NT2/D1 (cell line): ENCODE data around the gene HOXA3.

Experiments used
- DNase-seq: peaks from one replicate; pipeline ENCODE4 v3.0.0-alpha.2; 2011; ENCODE audit warnings: low read depth, low spot score
- H3K27me3 ChIP-seq: 2 replicates; pipeline ENCODE4 v1.6.0; 2011; ENCODE audit warnings: mild to moderate bottlenecking; ENCODE audit not compliant: insufficient read length, insufficient read depth
- H3K36me3 ChIP-seq: 2 replicates; pipeline ENCODE4 v1.6.1; 2011; ENCODE audit warnings: mild to moderate bottlenecking, low read length, mixed read lengths; ENCODE audit not compliant: insufficient read depth, insufficient read length
- H3K4me1 ChIP-seq: 2 replicates; pipeline ENCODE4 v1.5.1; 2011; ENCODE audit not compliant: insufficient read depth, insufficient read length
- H3K4me3 ChIP-seq: 2 replicates; pipeline ENCODE4 v1.5.1; 2011; ENCODE audit warnings: low read depth; ENCODE audit not compliant: insufficient read length
- H3K9ac ChIP-seq: 2 replicates; pipeline ENCODE4 v1.6.0; 2011; ENCODE audit warnings: low read depth; ENCODE audit not compliant: insufficient read length
- H3K9me3 ChIP-seq: 2 replicates; pipeline ENCODE4 v1.5.1; 2011; ENCODE audit warnings: mild to moderate bottlenecking, low read length; ENCODE audit not compliant: insufficient read depth
- SUZ12 ChIP-seq: IDR thresholded peaks from 2 replicates; pipeline ENCODE4 v1.6.1; 2011; ENCODE audit not compliant: insufficient read length, insufficient read depth; ENCODE audit errors: extremely low read depth
- YY1 ChIP-seq: IDR thresholded peaks from 2 replicates; pipeline ENCODE4 v1.6.1; 2011; ENCODE audit not compliant: insufficient read length, insufficient read depth
- ZNF274 ChIP-seq: IDR thresholded peaks from 2 replicates; pipeline ENCODE4 v1.6.1; 2011; ENCODE audit warnings: mild to moderate bottlenecking, low read depth, low read length

HOXA3 gene

DNA sequence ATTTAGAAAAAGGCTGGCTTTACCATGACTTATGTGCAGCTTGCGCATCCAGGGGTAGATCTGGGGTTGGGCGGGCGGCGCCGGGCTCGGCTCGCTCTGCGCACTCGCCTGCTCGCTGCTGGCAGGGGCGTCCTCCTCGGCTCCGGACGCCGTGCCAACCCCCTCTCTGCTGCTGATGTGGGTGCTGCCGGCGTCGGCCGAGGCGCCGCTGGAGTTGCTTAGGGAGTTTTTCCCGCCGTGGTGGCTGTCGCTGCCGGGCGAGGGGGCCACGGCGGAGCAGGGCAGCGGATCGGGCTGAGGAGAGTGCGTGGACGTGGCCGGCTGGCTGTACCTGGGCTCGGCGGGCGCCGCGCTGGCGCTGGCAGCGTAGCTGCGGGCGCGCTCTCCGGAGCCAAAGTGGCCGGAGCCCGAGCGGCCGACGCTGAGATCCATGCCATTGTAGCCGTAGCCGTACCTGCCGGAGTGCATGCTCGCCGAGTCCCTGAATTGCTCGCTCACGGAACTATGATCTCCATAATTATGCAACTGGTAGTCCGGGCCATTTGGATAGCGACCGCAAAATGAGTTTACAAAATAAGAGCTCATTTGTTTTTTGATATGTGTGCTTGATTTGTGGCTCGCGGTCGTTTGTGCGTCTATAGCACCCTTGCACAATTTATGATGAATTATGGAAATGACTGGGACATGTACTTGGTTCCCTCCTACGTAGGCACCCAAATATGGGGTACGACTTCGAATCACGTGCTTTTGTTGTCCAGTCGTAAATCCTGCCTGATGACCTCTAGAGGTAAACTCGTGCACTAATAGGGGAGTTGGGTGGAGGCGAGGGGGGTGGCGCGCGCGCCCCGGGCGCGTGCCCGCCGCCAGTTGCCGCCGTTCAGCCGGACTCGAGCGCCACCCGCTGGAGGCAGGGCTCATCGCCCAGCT, 9.1 kb downstream of the HOXA3 start, which contains the start of gene HOXA5:
Gene HOXA5, minus strand, starts transcription at position 659 of the 927 bp plus-strand sequence. Its CDS starts 74 bp downstream, at position 585.
- Histone ChIP-seq H3K27me3 (peaks cover 99% of the 10 kb centered on the region), H3K4me3 (peak within 1 kb of the TSS; percentile 48), H3K9me3 (no peaks in the 10 kb centered on the region; the same call in 1 of the 2 replicates), H3K36me3 (no peaks in the 10 kb centered on the region), H3K4me1 (no peaks in the 10 kb centered on the region), H3K9ac (peak within 1 kb of the TSS; percentile 76)
- peak; percentile 86 for DNase-seq
- TF ChIP-seq ZNF274, result no peak
- peak; percentile 77 for TF ChIP-seq SUZ12

DNA sequence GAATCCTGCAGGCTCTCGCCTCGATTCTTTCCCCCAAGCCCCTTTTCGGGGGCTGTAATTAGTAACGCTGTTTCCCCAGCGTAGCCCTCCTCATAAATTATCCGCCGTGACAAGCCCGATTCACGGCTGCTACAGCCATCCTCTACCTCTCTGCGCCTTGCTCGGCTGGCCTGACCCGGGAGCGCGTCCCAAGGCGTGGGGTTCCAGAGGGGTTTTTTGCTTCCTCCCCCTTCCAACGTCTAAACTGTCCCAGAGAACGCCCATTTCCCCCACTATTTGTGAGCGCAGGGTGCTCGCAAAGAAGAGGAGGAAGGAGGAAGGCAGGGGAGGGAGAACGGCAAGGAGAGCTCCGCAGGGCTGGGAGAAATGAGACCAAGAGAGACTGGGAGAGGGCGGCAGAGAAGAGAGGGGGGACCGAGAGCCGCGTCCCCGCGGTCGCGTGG, 9.8 kb downstream of the HOXA3 start:
- no peak for DNase-seq

DNA sequence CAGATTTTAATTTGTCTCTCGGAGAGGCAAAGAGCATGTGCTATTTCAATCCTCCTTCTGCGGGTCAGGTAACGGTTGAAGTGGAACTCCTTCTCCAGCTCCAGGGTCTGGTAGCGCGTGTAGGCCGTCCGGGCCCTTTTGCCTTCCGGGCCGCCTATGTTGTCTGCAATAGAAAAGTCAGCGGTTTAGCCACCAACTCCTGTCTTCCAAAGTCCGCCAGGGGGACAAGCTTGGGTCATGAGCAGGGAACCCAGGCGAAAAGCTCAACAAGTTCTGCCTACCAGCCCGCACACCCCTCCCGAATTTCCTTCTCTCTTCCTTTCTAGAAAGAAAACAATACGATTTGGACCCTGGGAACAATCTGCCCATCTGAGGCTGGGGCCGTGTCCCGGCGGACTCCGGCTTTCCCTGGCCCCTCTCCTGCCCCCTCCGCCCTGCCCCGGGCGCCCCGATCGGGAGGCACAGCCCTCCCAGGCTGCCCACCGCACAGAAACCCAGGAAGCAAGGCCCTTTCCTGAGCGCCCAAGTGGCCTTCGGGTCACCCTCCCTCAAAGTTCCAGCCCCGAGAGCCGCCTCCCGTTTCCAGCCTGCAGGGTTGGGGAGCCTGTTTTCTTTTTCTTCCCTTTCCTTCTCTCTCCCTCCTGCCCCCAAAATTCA, 10.3 kb downstream of the HOXA3 start:
- peak; percentile 48 for DNase-seq
- peak overlapping the region; percentile 76 for H3K9ac ChIP-seq
- no peak for TF ChIP-seq YY1
- TF ChIP-seq SUZ12, result peak; percentile 88
- no peaks in the 10 kb centered on the region for H3K4me1 ChIP-seq
- peaks cover 99% of the 10 kb centered on the region for H3K27me3 ChIP-seq
- H3K9me3 ChIP-seq, result no peaks in the 10 kb centered on the region
- peak overlapping the region; percentile 48 for H3K4me3 ChIP-seq
- H3K36me3 ChIP-seq, result no peaks in the 10 kb centered on the region

More for the DNA sequence above, 9.8 kb downstream of the HOXA3 start:
- Histone ChIP-seq H3K9me3 (no peaks in the 10 kb centered on the region; the same call in 1 of the 2 replicates), H3K9ac (peak overlapping the region; percentile 76), H3K36me3 (no peaks in the 10 kb centered on the region), H3K4me1 (no peaks in the 10 kb centered on the region), H3K27me3 (peaks cover 99% of the 10 kb centered on the region), H3K4me3 (peak overlapping the region; percentile 48)
- TF ChIP-seq ZNF274, result no peak
- TF ChIP-seq SUZ12, result no peak
- no peak for TF ChIP-seq YY1

DNA sequence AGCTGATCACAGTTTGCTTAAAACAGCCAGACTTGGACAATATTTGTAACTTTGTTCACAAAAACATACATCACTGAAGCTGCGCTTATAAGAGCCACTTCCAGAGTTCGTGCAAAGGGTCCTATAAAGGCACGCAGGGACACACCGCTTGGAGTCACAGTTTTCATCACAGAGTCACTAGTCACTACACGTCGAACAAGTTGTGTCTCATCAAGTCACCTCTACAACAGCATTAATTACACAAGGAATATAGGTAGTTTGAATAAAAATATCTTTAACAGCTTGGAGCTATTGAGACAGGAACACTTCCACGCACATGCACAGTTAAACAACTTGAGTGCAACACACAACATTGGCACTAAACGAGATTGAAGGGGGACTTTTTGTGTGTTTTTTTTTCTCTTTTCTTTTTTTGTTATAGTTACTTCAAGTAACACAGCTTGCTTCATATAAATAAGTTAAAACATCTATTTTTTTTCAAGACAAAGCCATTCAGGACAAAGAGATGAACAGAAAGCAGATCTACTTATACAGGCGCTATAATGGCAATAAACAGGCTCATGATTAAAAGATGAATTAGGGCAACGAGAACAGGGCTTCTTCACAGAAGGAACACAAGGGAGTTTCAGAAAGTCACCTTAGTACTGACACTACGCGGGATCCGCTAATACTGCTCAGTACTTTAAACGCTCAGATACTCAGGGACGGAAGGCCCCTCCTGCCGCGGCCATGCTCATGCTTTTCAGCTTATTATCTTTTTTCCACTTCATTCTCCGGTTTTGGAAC, 11.1 kb downstream of the HOXA3 start:
- Histone ChIP-seq H3K36me3 (no peaks in the 10 kb centered on the region), H3K9ac (no peak overlapping the region), H3K9me3 (no peaks in the 10 kb centered on the region), H3K27me3 (peaks cover 99% of the 10 kb centered on the region), H3K4me3 (no peak overlapping the region), H3K4me1 (no peaks in the 10 kb centered on the region)
- DNase-seq, result no peak
- TF ChIP-seq SUZ12 (no peak), YY1 (no peak), ZNF274 (no peak)

GRCh38 chr7:27140126-27140857, 12.1 kb downstream of the HOXA3 start:
- DNase-seq, result no peak
- Histone ChIP-seq H3K27me3 (peaks cover 99% of the 10 kb centered on the region), H3K4me1 (no peaks in the 10 kb centered on the region), H3K9ac (no peak overlapping the region), H3K9me3 (no peaks in the 10 kb centered on the region), H3K4me3 (no peak overlapping the region), H3K36me3 (no peaks in the 10 kb centered on the region)
- TF ChIP-seq SUZ12 (no peak), YY1 (no peak), ZNF274 (no peak)

GRCh38 chr7:27139334-27140125, 12.9 kb downstream of the HOXA3 start:
- Histone ChIP-seq H3K4me1 (no peaks in the 10 kb centered on the region), H3K9ac (peak overlapping the region; percentile 43), H3K4me3 (peak overlapping the region; percentile 20), H3K27me3 (peaks cover 99% of the 10 kb centered on the region), H3K9me3 (no peaks in the 10 kb centered on the region), H3K36me3 (no peaks in the 10 kb centered on the region)
- no peak for TF ChIP-seq YY1
- no peak for TF ChIP-seq ZNF274
- peak; percentile 99 for TF ChIP-seq SUZ12
- no peak for DNase-seq
